GM12875 (cell line): ENCODE data around the gene HYKK.
A peak's percentile ranks its signal among the peaks of the same experiment; 100 is the strongest.

ENCODE experiments used
- H3K4me3 ChIP-seq: one replicate; pipeline ENCODE4 v1.5.1; 2011; ENCODE audit warnings: low read depth, low read length, control low read depth
- CTCF ChIP-seq: IDR thresholded peaks from 2 replicates; pipeline ENCODE4 v1.5.1; 2011; ENCODE audit warnings: low read depth, mild to moderate bottlenecking, control low read depth, inconsistent platforms, low read length, moderate library complexity, borderline replicate concordance; ENCODE audit not compliant: insufficient read depth

Gene HYKK

GRCh38 chr15:78565951-78566774 is 58.8 kb downstream of the HYKK start:
- peak; percentile 29; the same call in 1 of the 2 replicates for TF ChIP-seq CTCF
- H3K4me3 ChIP-seq = peak overlapping the region; percentile 95

GRCh38 chr15:78567531-78567930 is 60.2 kb downstream of the HYKK start:
- H3K4me3 ChIP-seq = no peak overlapping the region
- no peak for TF ChIP-seq CTCF

- no peak overlapping the region for H3K4me3 ChIP-seq
- no peak for TF ChIP-seq CTCF
Observed at GRCh38 chr15:78570710-78571109, 63.3 kb downstream of the HYKK start.

DNA sequence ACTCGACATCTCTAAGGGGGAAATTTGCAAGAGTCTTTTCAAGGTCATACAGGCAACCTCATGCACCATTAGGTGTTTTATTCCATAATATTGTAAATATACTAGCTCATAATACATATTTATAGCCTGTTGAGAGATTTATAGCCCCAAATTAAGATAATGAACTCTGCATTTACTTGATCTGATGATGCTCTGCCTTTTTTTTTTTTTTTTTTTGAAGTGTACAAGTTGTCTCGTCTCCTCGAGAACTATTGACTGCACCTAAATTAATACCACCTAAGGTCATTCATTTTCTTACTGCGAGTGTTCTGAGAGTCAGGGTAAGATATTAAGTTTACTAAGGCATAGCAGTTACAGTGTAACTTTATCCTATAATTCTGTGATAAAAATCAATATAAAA is 64.0 kb downstream of the HYKK start:
- TF ChIP-seq CTCF = no peak
- H3K4me3 ChIP-seq = no peak overlapping the region

DNA sequence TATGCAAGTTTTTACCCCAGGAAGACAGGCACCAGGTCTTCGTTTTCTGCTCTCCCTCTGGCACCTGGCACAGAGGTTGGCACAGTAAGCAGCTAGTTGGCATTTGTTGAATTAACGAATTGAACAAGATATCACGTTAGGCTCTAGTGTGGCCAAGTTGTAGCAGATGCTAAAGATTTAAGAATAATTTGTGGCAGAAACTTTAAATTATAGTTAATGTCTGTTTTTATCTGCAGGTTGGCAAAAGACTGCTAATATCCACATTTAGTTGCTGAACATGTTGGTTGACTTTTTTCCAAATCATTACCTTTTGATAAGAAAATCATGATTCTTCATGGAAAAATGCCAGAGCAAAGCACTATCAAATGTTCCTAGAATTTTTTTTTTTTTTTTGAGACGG is 66.0 kb downstream of the HYKK start:
- no peak for TF ChIP-seq CTCF
- no peak overlapping the region for H3K4me3 ChIP-seq

DNA sequence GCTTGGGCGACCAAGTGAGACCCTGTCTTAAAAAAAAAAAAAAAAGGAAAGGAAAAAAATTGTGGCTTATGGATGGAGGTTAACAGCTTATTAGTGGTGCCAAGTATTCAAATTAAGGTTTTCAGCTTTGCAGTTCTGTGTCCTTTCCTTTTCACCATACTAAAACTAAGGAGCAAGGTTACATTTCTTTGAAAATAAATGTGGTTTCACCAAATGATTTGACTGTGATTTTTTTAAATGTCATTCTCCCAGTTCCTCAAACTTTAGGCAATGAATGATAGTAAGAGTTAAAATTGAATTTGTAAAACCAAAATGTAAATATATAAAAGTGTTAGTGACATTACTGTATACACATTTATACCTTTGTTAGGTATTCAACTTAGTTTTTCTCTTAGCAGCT is 67.6 kb downstream of the HYKK start:
- no peak overlapping the region for H3K4me3 ChIP-seq
- no peak for TF ChIP-seq CTCF
